ENCODE data around the gene ADH1C.

ADH1C gene

DNA sequence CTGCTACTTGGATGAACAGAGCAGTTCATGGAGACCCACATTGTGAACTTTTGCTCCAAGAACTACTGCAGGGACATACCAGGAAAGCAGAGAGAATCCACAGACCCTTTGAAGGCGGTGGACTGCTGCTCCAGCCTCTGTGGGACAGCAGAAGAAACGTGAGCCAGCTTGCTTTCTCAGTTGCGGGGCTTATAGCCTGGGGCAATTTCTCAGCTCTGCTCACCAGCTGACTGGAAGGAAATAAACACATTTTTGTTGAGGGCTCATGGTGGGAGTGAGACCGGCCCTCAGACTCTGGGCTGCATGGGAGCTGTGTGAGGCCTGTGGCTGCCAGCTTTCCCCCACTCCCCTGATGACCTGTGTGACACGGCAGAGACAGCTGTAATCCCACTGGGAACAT lies 59.2 kb downstream of the ADH1C start:
- no peak for DNase-seq

DNA sequence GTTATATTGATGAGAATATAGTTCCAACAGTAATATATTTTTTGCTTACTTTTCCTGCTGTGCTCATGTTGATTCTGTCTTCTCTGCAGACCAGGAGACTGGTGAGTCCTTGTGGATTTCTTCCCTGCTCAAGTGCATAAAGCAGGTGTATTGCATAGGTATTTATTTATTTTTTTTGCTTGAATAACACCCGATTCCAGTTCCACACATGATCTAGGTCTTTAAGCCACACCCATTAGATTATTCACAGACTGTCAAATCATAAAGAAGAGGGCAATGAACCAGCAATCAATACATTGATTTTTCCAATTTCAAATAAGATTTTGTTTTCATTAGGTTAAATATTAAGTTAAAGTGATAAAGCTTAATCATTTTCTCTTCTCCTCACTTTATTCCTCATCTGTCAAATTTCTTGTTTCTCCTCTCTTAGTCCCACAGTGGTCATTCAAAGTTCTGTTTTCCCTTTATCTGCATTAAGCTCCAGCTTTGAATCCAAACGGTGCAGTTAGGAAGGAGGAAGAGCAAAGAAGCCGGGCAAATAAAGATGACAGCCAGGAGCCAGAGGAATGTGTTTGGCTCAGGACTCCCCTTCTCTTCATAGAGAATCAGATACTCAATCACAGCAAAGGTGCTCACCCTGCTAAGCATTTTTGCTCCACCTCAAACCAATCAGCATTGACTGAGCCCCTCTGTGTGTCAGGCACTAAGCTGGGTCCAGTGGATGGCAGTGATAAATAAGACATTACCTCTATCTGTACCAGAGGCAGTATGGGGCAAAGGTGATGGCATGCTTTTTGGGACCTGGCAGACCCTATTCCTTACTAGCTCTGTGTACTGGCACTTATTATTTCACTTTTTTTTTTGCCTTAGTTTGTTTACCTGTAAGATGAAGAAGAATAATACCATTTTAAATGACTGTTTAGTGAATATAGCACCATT lies 61.4 kb downstream of the ADH1C start, which contains the start of gene ADH1A:
Gene ADH1A (minus strand): TSS at position 138 of the 939 bp plus-strand sequence. CDS start 71 bp downstream, at position 67.
- DNase-seq: no peak
